NCI-H510A (cell line): ENCODE data around the gene PDLIM1.
"Not testable (repeated sequence)": the region's sequence is repeated elsewhere in the genome, so short reads cannot be mapped to it uniquely, and the experiment has no call there.

Experiments used
- DNase-seq: peaks from one replicate; lab custom pipeline; 2025; lab: John Stamatoyannopoulos, UW

Gene PDLIM1

DNA sequence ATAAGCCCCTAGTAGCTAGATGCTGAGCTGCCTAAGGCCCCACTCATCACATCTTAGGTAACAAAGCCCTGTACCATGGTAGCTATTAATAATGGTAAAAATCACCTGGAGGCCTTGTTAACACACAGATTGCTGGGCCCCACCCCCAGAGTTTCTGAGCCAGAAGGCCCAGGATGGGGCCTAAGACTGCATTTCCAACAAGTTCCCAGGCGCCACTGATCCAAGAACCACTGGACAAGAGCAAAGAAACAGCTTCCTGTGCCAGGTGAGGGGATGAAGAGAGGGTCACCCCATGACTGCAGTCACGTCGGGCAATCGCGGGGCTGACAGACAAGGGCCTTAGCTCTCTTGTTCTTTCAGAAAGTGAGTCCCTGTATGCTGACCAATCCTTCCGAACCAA, 50.0 kb downstream of the PDLIM1 start:
- DNase-seq: no peak

DNA sequence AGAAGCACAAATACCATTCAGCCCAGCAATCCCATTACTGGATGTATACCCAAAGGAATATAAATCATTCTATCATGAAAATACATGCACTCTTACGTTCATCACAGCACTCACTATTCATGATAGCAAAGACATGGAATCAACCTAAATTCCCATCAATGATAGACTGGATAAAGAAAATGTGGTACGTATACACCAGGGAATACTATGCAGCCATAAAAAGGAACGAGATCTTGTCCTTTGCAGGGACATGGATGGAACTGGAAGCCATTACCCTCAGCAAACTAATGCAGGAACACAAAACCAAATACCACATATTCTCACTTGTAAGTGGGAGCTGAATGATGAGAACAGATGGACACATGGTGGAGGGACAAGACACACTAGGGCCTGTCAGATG, 50.7 kb downstream of the PDLIM1 start:
- DNase-seq: not testable (repeated sequence)

DNA sequence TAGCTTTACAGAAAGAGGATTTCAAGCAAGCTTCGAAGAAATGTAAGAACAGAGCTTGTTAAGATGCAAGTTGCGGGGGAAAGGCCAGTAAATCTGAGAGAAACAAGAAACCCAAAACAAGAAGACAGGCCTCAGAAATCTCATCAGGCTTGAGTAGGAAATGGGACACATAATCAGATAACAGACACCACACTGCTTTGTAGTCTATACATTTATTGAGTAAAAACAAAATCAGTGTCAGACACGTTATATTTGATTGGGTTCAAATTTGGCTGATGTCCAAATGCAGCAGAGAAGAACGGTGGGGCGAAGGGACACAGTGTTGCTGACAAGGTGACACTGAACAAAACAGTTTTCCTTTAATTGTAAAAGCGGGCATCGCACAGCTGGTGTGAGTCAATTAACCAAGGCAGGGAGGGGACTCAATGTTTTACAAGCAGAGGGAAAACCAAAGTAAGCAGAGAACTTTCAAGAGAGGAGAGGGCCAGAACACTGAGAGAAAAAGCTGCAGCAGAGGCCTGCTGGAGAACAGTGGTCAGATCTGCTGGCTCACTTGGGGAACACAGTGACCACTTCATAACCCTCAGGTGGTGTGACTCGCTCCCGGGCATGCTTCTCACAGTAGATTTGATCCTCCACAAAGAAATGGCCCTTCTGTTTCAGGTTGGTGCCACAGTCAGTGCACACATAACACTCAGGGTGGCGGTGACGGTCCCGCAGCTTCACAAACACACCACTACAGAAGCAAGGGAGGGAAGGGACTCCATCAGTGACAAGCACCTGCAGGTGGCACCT, 53.2 kb downstream of the PDLIM1 start:
- DNase-seq: peak; percentile 44

DNA sequence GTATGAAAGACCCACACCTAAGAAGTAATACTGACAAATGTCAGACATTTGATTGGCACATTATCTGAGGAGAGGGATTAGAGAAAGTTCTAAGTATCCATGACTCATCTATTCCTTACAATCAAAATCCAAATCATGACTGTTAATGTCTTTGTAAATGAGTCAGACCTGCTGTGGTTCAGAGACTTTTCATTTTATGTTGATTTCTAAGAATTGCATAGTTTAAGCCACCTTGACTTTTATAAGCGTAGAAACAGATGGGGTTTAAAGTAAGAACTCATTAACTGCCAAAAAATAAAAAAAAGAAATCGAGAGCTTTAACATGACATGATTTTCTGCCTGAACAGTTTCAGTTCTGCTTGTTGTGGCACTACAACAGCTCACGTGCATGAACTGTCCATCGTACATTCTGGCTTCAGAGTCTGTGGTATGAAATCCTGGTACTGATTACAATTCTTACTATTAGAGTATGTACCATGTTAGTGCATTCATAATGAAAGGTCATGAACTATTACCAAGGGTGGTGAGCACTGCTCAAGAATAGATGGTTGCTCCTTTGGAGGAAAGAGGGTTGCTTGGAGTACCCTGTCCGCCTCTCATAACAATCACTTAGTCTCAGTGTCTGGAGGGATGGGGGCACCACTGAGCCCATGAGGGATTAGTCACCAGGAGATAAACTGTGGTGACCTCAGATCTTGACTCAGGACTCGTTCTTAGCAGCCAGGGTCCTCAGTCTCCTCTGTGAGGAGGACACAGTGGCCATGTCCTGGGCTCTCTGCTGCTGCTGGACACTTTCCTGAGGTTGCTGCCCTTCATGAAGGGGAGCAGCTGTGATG, 54.5 kb downstream of the PDLIM1 start:
- no peak for DNase-seq

DNA sequence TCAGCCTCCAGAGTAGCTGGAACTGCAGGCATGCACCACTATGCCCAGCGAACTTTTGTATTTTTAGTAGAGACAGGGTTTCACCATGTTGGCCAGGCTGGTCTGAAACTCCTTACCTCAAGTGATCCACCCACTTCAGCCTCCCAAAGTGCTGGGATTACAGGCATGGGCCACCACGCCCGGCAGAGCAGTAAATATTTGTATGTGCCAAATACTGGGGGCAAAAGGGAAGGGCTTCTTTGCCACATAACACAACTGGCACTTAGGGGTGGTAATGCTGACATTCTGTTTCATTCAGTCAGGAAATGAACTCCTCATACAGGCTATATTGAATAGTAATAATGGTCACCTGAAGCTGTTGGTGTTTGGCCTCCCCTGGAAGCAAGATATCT, 55.1 kb downstream of the PDLIM1 start:
- no peak for DNase-seq

DNA sequence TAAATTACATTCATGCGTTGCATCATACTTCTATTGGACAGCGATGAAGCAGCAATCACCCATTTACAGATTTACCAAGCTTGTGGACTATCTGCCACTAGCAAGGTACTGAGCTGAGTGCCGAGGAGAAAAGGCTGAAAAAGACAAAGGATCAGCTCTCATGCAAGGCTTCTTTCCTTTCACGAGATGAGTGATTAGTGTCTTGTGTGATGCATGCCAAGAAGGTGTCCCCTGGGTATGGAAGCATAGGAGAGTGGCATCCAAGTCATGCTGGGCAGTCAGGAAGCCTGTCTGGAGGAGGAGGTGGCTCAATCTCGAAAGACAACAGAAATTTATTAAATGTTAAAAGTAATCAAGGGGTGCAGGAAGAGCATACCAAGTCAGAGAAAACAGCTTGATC, 55.9 kb downstream of the PDLIM1 start:
- DNase-seq: no peak

DNA sequence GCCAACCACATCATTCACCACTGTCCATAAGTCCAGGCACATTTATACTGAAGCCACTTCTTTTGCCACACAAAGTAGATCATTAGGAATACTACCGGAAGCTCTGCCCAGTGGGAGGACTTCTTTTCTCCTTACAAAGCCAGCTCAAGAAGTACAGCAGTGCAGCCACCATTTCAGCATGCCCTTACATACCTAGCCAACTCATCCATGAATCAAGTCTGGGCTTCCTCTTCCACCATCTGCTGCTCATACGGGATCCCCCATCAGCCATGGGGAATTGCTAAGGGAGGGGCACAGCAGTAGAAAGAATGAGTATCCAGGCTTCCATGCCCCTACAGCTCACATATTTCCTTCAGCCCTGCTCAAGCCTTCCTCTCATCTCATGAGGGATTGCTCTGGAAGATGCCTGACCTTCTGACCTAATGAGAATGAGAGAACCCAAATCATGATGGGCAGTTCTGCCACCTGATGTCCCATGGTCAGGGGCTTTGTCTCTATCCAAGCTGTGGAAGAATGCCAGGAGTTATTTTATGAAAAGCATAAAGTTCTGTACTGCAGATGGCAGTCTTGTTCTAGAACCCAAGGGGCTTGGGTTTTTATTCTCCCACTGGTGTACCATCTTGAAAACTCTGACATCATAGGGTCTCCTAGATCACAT, 57.3 kb downstream of the PDLIM1 start:
- DNase-seq: no peak

DNA sequence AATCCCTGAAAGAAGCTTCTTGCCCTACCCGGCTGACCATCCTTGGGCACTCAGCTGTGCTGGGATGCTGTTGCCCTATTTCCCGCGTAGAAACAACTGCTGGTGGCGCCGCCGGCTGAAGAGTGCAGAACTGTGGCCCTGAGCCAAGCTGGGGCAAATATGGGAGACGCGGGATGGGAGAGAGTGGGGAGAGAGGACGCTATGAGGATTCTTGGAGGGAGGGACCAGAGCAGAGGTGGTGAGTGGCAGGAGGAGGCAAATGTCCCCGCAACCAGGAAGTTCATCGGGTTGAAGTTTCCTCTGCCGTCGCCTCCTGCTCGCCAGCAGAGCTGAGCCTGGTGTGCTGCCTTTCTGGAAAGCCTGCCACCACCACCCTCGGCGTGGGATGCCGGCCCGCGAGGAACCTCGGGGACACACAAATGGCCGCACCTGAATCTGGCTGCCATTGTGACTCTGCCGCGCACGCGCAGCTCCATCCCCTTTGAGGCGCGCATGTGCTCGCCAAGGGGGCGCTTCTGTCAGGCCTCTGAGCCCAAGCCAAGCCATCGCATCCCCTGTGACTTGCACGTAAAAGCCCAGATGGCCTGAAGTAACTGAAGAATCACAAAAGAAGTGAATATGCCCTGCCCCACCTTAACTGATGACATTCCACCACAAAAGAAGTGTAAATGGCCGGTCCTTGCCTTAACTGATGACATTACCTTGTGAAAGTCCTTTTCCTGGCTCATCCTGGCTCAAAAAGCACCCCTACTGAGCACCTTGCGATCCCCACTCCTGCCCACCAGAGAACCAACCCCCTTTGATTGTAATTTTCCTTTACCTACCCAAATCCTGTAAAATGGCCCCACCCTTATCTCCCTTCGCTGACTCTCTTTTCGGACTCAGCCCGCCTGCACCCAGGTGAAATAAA, 59.9 kb downstream of the PDLIM1 start:
- not testable (repeated sequence) for DNase-seq

DNA sequence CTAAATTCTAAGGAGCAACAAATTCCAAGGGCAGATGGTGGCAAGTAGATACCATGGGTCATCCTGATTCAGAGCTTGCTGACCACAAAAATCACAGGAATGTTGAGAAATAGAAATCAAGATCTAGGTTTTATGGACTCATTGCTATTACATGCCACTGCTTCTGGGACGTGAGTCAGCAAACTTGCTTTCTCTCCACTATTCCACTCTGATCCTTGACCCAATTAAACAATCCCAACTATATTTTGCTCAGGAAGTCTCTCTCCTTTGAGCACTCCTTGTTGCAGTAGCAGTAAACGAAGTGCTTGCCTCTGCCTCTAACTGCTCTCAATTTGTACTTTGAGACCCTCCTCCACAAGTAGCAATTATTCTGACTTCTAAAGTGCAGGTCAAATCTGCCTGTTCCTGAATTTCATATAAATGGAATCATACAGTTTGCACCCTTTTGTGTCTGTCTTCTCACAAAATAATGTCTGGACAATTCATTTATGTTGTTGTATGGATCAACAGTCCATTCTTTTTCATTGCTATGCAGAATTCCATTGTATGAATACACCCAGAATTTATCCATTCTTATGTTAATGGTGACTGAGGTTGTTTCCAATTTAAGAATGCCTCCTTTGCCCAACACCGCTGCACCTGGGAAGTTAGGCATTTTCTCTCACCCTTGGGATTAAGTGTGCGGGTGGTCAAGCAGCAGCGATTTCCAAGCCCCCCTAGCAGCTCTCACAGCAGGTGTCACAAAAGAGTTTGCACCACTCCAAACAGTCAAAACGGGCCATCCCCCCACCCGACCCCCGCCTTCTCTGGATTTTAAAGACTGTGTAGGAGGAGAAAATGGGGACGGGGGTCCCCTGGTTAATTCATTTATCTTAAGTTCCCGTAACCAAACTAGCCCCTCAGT, 60.8 kb downstream of the PDLIM1 start:
- no peak for DNase-seq

DNA sequence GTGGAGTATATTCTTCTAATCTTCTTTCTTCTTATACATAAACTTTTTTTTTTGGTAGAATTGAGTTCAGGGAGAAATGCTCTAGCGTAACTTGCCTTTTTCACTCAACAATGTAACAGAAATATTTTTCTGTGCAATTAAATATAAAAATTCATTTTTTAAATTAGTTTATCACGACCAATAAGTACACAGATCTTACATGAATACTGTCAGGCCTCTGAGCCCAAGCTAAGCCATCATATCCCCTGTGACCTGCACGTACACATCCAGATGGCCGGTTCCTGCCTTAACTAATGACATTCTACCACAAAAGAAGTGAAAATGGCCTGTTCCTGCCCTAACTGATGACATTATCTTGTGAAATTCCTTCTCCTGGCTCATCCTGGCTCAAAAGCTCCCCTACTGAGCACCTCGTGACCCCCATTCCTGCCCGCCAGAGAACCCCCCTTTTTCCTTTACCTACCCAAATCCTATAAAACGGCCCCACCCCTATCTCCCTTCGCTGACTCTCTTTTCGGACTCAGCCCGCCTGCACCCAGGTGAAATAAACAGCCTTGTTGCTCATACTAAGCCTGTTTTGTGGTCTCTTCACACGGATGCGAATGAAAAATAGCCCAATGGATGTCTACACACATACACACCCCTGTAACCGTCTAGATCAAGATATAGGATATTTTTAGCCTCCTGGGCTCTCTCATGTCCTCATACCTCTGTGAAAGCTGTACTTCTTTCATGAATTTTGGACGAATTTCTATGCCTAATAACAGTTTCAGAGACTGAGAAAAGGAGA, 61.7 kb downstream of the PDLIM1 start:
- not testable (repeated sequence) for DNase-seq

DNA sequence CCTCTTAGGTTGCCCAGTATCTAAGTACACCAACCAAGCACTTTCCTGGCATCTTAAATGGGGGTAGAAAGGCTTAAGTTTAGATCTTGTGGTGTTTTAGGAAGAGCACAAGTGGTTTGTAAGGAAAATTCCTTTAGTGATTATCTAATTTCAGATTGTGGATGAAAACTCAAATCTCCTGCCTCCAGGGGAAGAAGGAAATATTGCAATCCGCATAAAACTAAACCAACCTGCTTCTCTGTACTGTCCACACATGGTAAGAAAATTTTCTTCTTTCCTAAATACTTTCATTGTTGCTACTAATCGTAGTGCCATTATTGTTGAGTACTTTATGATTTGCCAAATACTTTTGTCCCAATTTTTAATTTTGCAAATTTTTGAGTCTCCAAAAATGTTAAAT, 65.7 kb downstream of the PDLIM1 start:
- no peak for DNase-seq

DNA sequence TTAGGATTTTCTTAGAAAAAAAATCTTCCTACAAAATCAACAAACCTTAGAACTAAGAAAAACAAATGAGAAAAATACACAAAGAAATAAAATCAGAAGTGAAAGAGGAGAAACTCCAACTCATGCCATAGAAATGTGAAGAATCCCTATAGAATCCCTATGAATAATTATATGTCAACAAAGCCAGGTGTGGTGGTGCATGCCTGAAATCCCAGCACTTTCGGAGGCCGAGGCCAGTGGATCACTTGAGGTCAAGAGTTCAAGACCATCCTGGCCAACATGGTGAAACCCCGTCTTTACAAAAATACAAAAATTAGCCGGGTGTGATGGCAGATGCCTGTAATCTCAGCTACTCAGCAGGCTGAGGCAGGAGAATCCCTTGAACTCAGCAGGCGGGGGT, 69.7 kb downstream of the PDLIM1 start:
- no peak for DNase-seq

DNA sequence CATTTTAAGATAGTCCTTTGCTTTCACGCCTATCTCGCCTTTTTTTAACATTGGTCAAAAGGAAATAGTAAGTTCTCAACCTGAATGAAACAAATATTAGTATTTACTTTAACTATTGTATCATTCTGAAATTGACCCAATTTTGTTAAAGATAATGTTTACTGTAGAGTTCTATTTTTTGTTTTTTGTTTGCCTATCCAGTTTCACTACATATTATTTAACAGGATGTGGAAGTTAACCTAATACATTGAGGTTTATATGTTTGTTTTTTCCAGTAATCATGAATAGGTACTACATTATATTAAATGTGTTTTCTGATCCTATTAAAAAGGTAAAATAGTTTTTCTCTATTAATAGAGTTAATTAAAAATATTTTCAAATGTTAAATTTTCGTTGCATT, 70.3 kb downstream of the PDLIM1 start:
- DNase-seq: no peak

DNA sequence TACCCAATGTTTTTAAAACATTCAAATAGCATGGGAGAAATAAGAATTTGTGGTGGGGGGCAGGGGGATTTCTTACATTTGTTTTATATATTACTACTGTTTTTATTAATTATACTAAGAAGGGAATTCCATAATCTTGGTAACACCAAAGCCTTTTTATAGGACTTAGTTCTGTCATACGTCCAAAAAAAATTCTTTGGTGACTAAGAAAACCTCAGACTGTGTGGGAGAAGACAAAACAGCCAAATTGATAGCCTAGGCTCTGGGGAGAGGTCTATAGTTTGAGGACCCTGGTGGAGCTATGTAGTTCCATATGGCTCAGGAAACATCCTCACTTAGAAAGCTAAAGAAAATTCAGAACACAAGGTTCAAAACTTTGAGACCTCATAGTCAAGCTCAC, 73.3 kb downstream of the PDLIM1 start:
- DNase-seq: no peak

DNA sequence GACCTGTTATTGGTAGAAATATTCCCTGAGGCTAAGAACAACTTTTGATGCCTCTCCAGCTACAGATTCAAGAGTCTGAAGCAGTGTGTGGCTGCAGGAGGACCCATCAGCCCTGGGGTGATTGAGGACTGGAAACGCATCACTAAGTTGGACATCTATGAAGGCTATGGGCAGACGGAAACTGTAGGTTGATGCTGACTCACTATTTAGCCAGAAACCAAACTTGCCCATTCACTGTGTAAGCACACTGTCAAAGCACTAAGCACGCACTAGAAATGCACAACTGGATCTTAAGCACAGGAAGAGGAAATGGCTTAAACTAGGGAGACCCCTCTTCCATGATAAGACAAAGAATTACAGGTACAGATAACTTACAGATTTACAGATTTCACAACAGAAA, 76.0 kb downstream of the PDLIM1 start:
- peak; percentile 13 for DNase-seq

DNA sequence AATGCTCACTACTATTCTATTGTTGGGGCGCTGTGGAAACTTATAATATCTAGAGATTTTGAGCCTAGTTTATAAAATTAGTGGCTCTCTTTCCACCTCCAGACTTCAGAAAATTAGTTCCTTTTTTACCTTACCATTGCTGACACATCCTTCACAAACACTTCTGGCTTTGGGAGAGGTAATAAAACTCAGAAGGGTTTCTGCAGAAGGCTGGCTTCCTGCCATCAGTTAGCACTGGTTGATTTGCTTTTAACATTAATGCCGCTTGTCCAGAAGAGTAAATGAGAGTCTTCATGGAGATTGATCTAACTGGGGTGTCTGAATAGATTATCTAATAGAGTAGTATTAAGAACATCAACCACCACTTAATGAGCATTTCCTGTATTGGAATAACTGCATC, 76.4 kb downstream of the PDLIM1 start:
- DNase-seq: peak; percentile 42

DNA sequence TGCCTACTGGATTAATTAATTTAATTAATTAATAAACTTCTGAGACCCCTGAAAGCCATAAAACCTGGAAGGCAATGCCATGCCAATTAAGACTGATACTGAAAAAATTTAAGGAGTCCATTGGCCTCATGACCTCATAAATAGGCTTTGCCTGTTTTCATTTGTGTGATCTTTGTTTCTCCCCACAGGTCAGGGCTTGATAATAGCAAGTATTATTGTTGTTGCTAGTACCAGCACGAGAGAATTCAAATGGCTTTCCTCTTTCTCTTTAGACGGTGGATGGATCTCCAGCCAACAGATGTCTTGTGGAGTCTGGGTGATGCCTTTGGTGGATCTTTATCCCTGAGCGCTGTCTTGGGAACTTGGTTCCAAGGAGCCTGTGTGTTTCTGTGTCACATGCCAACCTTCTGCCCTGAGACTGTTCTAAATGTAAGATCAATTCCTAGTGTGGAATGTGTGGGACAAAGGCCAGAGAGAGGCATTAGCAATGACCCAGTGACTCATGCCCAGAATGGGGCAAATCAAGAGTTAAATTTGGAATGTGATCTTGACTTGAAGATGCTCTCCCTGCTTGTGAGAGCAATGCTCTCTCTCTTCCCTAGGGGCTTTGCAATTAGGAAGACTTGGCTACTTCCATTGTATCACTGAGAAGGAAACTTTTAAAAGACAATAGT, 79.1 kb downstream of the PDLIM1 start:
- no peak for DNase-seq

DNA sequence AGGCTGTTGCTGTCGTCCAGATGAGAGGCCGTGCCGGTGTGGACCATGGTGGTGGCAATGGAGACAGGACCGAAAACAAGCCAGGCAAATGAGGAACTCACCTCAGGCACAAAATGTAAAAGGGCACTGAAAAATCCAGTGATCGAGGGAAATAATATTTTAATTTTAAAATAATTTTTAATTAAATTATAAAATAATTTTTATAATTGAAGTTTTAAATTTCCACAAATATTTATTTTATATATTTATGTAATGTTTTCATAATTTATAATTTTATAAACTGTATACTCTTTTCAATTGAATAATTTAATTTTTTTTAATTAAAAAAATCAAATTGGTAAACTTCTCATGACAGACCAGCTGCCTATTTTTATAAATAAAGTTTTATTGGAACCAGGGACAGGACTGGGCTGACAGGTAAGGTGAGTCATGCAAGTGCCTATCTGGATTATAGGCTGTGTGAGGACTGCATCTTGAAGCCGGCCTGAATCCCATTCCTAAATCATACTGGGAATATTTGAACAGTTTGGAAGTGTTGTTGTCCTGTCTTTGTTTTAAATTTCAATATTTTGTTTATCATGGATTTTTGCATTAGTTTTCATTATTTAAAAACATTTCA, 81.2 kb downstream of the PDLIM1 start:
- DNase-seq: no peak
